Stimulated activated CD8-positive, alpha-beta memory T cell treated with anti-CD3 and anti-CD28 coated beads, Interleukin-7, amount 100 ng/mL, for 1 hour (primary cell): ENCODE data around the gene DCP1B.

Experiments
- DNase-seq, 2 donors: peaks; one replicate each; pipeline ENCODE4 v3.0.0-alpha.2; 2020; ENCODE audit warnings: low read depth in 2 of 2

Gene DCP1B

DNA sequence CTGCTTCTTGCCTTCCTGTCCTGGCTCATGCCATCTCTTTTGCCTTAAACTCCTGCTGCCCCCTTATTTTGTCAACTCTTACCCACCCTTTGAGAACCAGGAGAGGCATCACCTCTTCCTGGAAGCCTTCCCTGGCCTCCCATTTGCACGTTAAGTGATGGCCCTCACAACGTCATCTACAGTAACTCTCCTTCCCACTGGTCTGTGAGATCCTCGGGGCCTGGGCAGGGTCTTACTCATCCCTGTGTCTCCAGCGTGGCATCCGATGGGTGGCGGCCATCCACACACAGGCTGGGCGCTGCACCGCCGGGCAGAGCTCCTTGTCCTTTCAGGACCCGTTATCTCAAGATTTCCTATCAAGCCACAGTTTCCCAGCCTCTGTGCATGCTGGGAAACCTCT lies 69.0 kb downstream of the DCP1B start:
- DNase-seq = no peak

DNA sequence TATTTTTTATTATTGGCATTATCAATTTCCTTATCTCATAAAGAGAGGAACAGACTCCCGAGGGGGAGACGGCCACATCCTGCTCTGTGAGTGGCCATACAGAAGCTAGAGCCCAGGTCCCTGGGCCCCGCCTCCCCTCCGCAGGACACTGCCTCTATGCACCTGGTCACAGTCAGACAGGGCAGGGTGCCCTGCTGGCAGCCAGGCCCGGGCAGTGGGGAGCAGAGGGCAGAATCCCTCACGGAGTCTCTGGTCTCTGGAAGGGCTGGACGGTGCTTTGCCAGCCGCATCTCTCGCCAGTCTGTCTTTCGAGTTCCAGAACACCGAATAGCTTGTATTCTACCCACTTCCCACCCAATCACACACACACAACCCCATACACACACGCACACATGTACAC lies 69.4 kb downstream of the DCP1B start:
- DNase-seq = no peak

DNA sequence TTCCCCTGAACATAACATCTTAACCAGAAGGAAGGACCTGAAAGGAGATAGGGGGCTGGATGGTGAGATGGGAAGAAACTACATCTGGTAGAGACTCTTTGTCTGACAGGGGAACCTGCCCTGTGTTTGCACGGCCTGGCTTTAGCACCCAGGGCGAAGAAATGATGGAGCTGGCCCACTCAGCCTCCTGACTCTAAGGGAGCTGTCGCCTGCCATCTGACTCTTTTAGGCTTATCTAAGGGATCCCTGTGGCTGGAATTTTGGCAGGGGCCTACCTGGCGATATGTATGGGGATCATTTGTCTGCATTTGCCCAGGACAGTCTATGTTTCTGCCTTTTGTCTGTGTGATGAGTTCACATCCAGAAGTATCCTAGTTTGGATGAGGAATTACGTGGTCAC lies 70.2 kb downstream of the DCP1B start:
- DNase-seq = no peak

DNA sequence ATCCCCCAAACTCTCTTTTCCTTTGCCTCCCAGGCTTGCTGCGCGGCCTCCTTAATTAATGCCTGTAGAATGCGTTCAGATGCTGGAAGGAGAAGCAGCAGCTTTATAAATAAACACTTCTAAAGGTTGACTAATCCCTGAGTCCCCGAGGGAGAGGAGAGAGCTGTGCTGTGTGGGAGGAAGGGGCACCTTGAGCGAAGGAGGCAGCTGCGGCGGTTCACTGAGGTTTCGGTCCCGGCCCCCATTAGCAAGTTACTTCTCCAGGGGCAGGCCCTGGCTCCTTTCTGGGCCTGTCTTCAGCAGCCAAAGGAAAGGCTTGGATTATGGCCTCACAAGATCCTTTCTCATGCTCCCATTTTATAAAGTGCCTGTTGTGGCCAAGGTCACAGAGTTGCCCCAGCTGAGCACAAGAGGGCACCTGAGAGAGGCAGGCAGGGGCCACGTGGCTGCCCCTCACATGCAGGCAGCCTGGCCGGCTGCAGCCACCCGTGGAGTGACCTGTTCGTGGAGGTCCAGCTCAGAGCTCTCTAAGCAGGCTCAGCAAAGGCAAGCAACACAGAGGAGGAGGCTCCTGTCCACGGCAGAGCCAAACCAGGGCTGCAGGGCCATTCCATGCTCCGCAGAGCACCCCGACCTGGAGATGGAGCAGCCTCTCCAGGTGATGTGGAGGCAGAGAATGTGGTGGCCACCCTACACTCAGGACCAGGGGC lies 70.8 kb downstream of the DCP1B start:
- DNase-seq = no peak

DNA sequence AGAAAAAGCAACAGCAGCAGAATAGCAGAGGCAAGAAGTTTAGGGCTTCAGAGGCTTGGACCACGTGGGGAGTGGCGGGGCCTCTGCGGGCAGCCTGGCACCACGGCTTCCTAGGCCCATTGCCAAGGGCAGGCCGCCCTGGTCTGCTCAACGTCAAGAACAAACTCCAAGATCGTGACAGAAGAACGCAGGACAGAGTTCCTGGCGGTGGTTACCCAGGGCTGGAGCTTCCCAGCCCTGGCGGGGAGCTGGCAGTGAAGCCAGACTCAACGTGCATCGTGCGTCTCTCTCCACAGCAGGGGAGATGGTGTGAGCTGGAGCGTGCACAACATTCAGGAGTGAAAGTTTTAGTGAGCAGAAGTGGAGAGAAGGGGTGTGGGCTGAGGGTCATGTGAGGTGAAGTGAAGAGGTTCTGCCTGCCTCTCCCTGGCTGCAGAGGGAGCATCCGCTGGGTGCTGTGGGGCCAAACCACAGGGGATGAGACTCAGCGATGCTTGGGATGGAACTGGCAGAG lies 71.9 kb downstream of the DCP1B start:
- DNase-seq = no peak

- DNase-seq = no peak
These were observed 72.6 kb downstream of the DCP1B start for GRCh38 chr12:1931642-1932041.

- no peak for DNase-seq
These were observed 73.3 kb downstream of the DCP1B start for GRCh38 chr12:1930803-1931597.

GRCh38 chr12:1929985-1930802 lies 74.1 kb downstream of the DCP1B start:
- no peak for DNase-seq

DNA sequence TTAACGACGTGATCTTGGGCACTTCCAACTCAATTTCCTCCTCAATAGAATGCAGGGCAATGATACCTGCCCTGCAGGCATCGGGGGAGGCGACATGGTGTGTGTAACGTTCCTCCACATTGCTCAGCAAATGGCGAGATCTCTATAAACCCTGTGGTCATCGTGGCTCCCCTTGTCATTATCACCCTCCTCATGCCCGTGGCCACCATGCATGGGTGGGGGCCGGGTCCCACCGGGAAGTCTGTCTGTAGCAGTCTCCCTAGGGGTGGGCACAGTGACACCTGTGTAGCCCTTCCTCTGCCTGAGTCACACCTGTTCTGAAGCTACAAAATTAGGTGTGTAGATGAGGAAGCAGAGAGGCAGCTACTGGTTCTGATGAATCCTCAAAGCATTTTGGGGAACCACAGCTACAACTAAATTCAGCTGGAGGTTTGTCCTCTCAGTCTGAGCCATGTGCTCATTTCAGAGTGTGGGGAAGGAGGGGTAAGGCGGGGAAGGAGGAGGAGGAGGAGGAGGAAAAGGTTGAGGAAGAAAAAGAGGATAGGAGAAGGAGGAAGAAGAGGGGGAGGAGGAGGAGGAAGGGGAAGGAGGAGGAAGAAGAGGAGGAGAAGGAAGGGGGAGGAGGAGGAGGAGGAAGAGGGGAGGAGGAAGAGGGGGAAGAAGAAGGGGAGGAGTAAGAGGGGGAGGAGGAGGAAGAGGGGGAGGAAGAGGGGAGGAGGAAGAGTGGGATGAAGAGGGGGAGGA lies 74.8 kb downstream of the DCP1B start:
- DNase-seq = no peak

DNA sequence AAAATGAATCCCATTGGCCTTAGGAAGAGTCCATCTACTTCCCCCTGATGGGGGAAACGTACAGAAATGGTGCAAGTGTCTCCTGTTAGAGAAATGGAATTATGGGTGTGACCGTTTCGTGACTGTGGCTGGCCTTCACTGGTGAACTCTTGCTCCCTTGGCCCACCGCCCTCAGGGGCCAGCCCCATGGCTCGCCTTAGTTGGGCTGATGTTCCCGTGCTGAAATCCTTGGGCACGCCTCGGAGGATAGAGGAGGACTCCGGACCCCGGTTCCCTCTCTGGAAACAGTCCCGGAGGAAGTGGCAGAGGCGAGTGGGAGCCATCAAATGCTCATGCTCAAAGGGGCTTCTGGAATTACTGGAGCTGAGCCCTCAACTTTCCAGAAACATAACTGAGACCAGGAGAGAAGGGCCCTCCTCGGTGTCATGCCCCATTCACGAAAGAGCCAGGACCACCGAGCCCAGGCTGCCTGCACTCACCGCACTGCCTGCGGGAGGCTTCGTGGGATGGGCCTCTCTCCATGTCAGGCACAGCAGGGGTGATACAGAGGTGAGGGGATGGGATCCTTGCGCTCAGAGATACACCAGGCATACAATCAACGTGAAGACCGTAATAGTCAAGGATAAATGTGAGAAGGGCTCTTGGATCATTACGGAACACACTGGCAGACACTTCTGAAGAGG lies 75.7 kb downstream of the DCP1B start:
- no peak for DNase-seq

GRCh38 chr12:1927751-1928351 lies 76.4 kb downstream of the DCP1B start:
- DNase-seq = no peak

- no peak for DNase-seq
These were observed 77.1 kb downstream of the DCP1B start for GRCh38 chr12:1927051-1927680.

- DNase-seq = no peak
These were observed 78.0 kb downstream of the DCP1B start for GRCh38 chr12:1926251-1926657.

- DNase-seq = no peak
These were observed 78.6 kb downstream of the DCP1B start for GRCh38 chr12:1925684-1926006.

- DNase-seq = no peak
These were observed 79.1 kb downstream of the DCP1B start for GRCh38 chr12:1924996-1925683.

GRCh38 chr12:1922985-1923384 lies 81.3 kb downstream of the DCP1B start:
- DNase-seq = no peak

DNA sequence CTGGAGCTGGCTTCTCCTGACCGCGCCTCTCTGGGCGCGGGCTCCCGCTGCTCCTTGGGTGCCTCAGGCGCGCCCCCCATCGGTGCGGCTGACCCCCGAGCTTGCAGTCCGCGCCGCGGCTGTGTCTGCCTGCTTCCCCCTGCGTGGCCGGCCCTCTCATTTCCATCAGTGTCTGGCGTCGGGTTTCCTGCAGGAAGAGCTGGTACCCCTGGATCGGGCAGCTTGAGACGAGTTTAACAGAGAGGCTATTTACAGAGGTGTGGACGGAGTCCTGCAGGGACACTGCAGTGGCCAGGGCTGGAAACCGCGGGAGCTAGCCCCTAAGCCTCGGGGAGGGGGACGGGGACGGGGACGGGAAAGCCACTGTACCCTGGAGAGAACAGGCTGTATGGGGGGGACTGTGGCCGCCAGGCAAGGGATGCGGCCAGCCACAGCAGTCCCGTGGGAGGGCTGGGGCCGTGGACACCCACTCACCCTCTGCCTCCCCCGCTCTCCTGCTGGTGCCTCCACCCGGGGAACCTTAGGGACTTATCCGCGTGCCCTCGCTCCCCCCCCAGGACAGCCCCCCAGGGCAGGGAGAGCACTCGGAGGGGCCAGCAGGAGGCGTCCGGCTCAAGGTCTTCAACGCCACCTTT lies 82.1 kb downstream of the DCP1B start:
- no peak for DNase-seq

- DNase-seq = no peak
These were observed 83.3 kb downstream of the DCP1B start for GRCh38 chr12:1920971-1921370.

GRCh38 chr12:1920436-1920835 lies 83.8 kb downstream of the DCP1B start:
- no peak for DNase-seq
